Measurements from ENCODE around the gene CCDC186. TPM values are rescaled to one million over a fixed set of nuclear protein-coding genes. Genes with fewer than 3 reads are reported as not detected.

CCDC186 gene
- total and polyA plus RNA-seq, 9 donors = 7.4 to 14.2 (median 11.3) TPM

DNA sequence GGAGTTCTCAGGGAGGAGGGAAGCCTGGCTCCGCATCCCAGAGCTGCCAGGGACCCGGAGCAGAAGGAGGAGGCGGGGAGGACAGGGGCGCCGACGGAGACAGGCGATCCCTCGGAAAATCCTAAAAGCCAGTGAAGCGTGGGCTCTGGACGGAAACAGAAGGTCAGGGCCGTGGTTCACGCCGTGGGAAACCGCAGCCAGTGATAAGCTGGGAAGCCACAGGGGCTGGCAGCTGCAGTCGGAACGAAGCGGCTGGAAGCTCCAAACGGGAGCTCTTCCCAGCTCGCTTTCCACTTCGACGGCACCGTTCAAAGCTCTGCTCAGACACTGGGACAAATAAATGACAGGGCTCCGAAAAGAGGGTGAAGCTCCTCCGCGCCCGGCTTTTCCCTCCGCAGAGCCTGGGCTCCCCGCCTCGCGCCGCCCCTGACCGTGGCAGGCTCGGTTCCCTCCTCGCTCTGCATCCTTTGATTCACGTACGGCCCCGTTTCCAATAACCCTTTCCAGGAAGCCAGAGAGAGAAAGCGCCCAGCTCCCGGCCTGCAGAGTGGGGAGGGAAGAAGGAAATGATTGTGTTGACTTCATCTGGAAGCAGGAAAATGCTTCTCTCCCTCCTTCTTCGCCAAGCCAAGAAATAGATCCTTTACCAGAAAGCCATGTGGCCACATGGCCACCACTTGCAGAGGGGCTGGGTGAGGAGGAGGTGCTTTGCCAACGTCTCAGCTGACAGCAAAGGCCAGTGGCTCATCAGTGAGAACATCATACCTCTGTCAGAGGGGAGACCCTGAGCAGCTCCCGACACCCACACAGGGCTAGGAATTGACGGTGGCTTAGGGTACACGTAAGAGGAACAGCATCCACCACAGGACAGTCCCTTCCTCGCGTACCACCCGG lies 72.9 kb downstream of the CCDC186 start:
- H3K27me3 ChIP-seq (ENCODE audit: control insufficient read depth, insufficient read depth, low read length) = peaks cover 23% of the 10 kb centered on the region
- peak; percentile 73 for DNase-seq
- peaks cover 9% of the 10 kb centered on the region for H3K4me1 ChIP-seq (ENCODE audit: control insufficient read depth, insufficient read depth, low read length)
- peak overlapping the region; percentile 22 for H3K4me3 ChIP-seq (ENCODE audit: low read length)
- no peak overlapping the region for H3K27ac ChIP-seq (ENCODE audit: low read length)
- H3K9me3 ChIP-seq (replicated peaks; ENCODE audit: control insufficient read depth, low read depth, low read length) = no peaks in the 10 kb centered on the region
- no peaks in the 10 kb centered on the region for H3K36me3 ChIP-seq (ENCODE audit: control insufficient read depth, insufficient read depth, low read length)
- whole genome bisulfite sequencing (ENCODE audit: insufficient coverage) = 9% methylated on average over 31 of the region's 47 CpGs

DNA sequence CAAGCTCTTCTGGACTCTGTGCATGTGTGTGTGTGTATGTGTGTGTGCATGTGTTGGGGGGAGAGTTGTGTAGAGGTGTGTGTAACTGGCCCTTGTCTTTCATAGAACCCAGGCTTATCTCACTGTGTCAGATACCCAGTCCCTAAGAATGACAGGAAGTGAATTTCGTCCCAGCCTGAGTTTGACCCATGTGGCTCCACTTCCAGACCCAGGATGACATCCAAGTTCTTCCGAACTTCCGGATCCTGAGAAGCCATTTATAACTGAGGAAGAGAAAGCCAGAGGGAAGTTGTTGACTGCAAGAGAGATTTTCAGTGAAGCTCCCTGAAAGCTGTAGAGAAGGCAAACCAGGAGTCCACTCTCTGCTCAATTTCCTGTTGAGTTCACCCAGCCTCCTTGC lies 77.1 kb downstream of the CCDC186 start:
- H3K9me3 ChIP-seq (replicated peaks; ENCODE audit: control insufficient read depth, low read depth, low read length) = no peaks in the 10 kb centered on the region

DNA sequence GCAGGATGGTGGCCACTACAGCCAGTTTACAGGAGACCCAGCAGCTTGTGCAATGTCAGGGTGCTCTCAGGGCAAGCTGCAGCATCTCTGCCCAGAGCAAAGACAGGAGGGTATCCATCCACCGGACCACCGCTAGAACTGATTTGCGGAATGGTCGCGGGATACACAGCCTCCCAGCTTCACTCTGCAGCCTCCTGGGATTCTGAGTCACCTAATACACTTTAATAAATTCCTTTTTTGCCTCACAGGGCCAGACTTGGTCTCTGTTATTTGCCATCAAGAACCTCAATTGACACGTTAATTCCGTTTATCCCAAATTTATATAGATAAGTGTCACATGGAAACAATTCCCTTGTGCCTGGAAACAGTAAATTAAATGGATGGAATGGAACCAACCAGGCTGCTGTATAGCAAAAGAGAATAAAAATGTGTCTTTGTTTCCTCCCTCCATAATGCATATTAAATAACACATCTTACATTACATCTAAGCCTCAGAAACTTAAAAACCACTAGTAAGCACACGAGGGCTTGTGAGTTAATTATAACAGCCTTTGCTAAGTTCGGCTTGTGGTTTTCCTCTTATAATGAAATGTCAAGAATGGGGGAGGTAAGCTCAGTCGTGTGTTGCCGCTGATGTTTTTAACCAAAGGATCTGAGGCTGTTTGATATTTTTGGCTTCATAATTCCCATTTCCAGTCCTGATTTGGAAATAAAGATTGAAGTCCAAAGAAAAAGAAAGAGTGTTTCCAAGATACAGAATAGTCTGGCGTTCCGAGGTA lies 78.3 kb downstream of the CCDC186 start:
- 75% methylated on average over 7 of the region's 13 CpGs for WGBS (ENCODE audit: insufficient coverage)
- Histone ChIP-seq H3K36me3 (ENCODE audit: control insufficient read depth, insufficient read depth, low read length) (no peaks in the 10 kb centered on the region), H3K4me3 (ENCODE audit: low read length) (no peak overlapping the region), H3K27me3 (ENCODE audit: control insufficient read depth, insufficient read depth, low read length) (peaks cover 13% of the 10 kb centered on the region), H3K27ac (ENCODE audit: low read length) (no peak overlapping the region), H3K9me3 (replicated peaks; ENCODE audit: control insufficient read depth, low read depth, low read length) (no peaks in the 10 kb centered on the region), H3K4me1 (ENCODE audit: control insufficient read depth, insufficient read depth, low read length) (peaks cover 2% of the 10 kb centered on the region)
- DNase-seq = peak; percentile 67

More for the DNA sequence above, 77.1 kb downstream of the CCDC186 start:
- Histone ChIP-seq H3K36me3 (ENCODE audit: control insufficient read depth, insufficient read depth, low read length) (no peaks in the 10 kb centered on the region), H3K4me3 (ENCODE audit: low read length) (no peak overlapping the region), H3K27me3 (ENCODE audit: control insufficient read depth, insufficient read depth, low read length) (peaks cover 23% of the 10 kb centered on the region), H3K27ac (ENCODE audit: low read length) (no peak overlapping the region), H3K4me1 (ENCODE audit: control insufficient read depth, insufficient read depth, low read length) (peaks cover 9% of the 10 kb centered on the region)
- WGBS (ENCODE audit: insufficient coverage) = 84% methylated on average over 3 of the region's 3 CpGs
- no peak for DNase-seq

DNA sequence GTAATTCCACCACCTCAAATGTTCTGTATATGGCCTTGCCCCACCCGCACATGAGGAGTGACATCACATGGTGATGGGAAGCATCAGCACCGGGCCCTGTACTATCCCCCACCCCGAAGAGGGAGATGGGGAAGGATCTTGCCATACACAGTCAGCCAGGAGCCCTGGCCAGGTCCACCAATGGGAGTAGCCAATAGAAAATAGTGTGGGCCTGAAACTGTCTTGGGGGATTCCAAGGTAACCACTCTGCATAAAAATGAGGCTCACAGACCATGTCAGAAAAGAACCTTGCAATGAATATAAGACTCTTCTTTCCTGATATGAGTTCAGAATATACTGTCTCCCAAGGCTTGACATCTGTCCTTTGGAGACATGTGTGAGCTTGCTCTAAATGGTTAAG lies 79.2 kb downstream of the CCDC186 start:
- no peaks in the 10 kb centered on the region for H3K36me3 ChIP-seq (ENCODE audit: control insufficient read depth, insufficient read depth, low read length)
- peaks cover 5% of the 10 kb centered on the region for H3K27me3 ChIP-seq (ENCODE audit: control insufficient read depth, insufficient read depth, low read length)
- H3K4me1 ChIP-seq (ENCODE audit: control insufficient read depth, insufficient read depth, low read length) = no peaks in the 10 kb centered on the region
- DNase-seq = no peak
- H3K9me3 ChIP-seq (replicated peaks; ENCODE audit: control insufficient read depth, low read depth, low read length) = no peaks in the 10 kb centered on the region
- WGBS (ENCODE audit: insufficient coverage) = 83% methylated on average over 2 of the region's 3 CpGs
- H3K27ac ChIP-seq (ENCODE audit: low read length) = no peak overlapping the region
- no peak overlapping the region for H3K4me3 ChIP-seq (ENCODE audit: low read length)

DNA sequence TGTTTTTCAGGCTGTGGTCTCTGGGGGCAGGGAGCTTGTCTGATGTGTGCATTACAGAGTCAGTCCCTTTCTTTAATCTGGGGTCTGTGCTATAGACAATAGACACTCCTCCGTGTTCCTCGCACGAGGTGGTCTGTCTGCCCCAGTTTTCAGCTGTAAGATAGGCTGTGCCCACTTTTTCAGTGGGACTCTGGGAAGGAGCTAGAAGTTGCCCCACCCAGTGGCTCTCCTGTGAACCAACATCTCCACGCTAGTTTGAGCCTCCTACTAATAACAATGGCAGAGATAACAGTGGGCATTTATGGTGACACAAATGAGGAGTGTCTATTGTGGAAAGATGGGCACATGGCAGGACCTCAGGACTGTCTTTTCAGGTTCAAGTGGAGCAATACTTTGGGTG lies 86.3 kb downstream of the CCDC186 start:
- Histone ChIP-seq H3K36me3 (ENCODE audit: control insufficient read depth, insufficient read depth, low read length) (no peaks in the 10 kb centered on the region), H3K4me3 (ENCODE audit: low read length) (no peak overlapping the region), H3K9me3 (replicated peaks; ENCODE audit: control insufficient read depth, low read depth, low read length) (no peaks in the 10 kb centered on the region), H3K4me1 (ENCODE audit: control insufficient read depth, insufficient read depth, low read length) (no peaks in the 10 kb centered on the region), H3K27me3 (ENCODE audit: control insufficient read depth, insufficient read depth, low read length) (no peaks in the 10 kb centered on the region), H3K27ac (ENCODE audit: low read length) (no peak overlapping the region)
- no CpG with 5 or more reads among the region's 4 CpGs for WGBS (ENCODE audit: insufficient coverage)
- DNase-seq = no peak

DNA sequence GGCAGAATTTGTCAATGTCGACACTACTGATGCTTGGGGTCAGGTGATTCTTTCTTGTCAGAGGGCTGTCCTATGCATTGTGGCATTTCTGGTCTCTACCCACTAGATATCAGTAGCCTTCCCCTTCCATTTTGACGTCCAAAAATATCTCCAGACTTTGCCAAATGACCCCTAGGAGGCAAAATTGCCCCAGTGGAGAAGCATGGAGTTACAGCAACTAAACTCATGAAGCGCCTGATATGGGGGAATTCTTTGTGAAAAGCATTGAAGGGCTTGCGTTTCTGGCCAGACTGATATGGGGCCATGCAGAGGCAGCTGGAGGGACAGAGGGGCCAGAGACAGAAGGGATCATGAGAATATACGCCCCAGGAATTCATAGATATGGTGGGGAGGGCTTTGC lies 86.7 kb downstream of the CCDC186 start:
- no peaks in the 10 kb centered on the region for H3K27me3 ChIP-seq (ENCODE audit: control insufficient read depth, insufficient read depth, low read length)
- no peaks in the 10 kb centered on the region for H3K36me3 ChIP-seq (ENCODE audit: control insufficient read depth, insufficient read depth, low read length)
- H3K4me1 ChIP-seq (ENCODE audit: control insufficient read depth, insufficient read depth, low read length) = no peaks in the 10 kb centered on the region
- H3K9me3 ChIP-seq (replicated peaks; ENCODE audit: control insufficient read depth, low read depth, low read length) = no peaks in the 10 kb centered on the region
- H3K27ac ChIP-seq (ENCODE audit: low read length) = no peak overlapping the region
- 90% methylated on average over 4 of the region's 5 CpGs for WGBS (ENCODE audit: insufficient coverage)
- no peak overlapping the region for H3K4me3 ChIP-seq (ENCODE audit: low read length)
- no peak for DNase-seq

DNA sequence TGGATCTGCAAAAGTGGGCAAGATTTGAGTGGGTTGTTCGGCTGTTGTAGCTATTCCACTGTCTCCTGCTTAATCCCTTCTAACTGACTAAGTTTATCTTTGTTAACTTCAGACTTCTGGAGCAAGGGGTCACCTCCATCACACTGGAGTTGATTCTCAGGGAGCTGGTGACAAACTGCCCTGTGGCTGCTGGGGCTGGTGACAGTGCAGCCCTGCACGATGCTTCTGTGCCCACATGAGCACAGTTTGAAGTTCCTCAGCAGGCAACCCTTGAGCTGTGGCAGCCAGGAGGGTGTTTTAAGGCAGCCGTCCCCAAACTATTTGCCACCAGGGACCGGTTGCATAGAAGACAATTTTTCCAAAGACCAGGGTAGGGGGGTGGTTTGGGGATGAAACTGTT lies 89.8 kb downstream of the CCDC186 start:
- 86% methylated on average over 1 of the region's 4 CpGs for WGBS (ENCODE audit: insufficient coverage)
- no peak for DNase-seq

DNA sequence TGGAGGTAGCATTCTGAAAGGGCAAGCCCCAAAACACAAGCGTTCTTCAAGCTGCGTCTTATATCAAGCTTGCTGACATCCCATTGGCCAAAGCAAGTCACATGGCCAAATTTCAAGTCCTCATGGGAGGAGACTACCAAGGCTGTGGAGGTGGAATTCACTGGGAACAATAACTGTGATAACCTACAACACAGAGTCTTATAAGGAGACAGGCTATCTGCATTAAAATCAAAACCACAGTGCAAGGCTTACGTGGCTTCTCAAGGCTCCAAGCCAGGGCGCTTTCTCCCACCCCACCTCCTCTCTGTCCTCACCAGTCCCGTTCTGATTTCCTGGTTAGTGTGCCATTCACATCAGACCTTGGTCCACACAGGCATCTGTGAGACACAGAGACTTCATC lies 91.0 kb downstream of the CCDC186 start:
- H3K27me3 ChIP-seq (ENCODE audit: control insufficient read depth, insufficient read depth, low read length) = no peaks in the 10 kb centered on the region
- H3K9me3 ChIP-seq (replicated peaks; ENCODE audit: control insufficient read depth, low read depth, low read length) = no peaks in the 10 kb centered on the region
- H3K4me3 ChIP-seq (ENCODE audit: low read length) = no peak overlapping the region
- 92% methylated on average over 5 of the region's 5 CpGs for WGBS (ENCODE audit: insufficient coverage)
- no peaks in the 10 kb centered on the region for H3K36me3 ChIP-seq (ENCODE audit: control insufficient read depth, insufficient read depth, low read length)
- no peaks in the 10 kb centered on the region for H3K4me1 ChIP-seq (ENCODE audit: control insufficient read depth, insufficient read depth, low read length)
- DNase-seq = no peak
- no peak overlapping the region for H3K27ac ChIP-seq (ENCODE audit: low read length)

More for the DNA sequence above, 89.8 kb downstream of the CCDC186 start:
- Histone ChIP-seq H3K27ac (ENCODE audit: low read length) (no peak overlapping the region), H3K4me1 (ENCODE audit: control insufficient read depth, insufficient read depth, low read length) (no peaks in the 10 kb centered on the region), H3K4me3 (ENCODE audit: low read length) (no peak overlapping the region), H3K36me3 (ENCODE audit: control insufficient read depth, insufficient read depth, low read length) (no peaks in the 10 kb centered on the region), H3K9me3 (replicated peaks; ENCODE audit: control insufficient read depth, low read depth, low read length) (no peaks in the 10 kb centered on the region), H3K27me3 (ENCODE audit: control insufficient read depth, insufficient read depth, low read length) (no peaks in the 10 kb centered on the region)

DNA sequence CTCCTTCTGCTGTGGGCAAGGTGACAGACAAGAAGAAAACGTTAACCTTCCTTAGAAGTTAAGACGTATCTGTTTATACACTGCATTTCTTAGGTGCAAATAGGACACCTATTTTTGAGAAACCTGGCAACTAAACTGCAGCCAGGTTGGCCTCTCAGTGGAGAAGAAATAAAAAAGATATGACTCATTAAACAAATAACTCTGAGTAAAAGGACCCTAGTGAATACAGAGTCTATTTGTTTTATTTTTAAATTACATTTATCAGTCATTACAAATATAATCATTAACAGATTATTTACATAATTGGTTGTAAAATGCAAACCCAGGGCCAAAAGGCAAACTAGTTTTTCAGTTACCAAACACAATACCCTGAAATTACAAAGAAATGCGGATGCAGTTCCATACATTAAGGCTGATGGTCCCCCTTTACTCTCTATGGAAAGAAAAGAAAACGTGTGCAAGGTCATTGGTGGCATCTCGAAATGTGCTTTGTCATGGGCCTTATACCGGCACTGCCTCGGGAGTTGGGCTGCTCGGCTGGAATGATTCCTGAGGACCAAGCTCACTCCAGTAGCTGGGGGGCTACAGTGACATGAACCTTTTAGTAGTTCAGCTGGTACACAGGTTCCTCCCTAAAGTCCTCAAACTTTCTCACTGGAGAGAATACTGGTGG lies 92.0 kb downstream of the CCDC186 start:
- Histone ChIP-seq H3K36me3 (ENCODE audit: control insufficient read depth, insufficient read depth, low read length) (no peaks in the 10 kb centered on the region), H3K27me3 (ENCODE audit: control insufficient read depth, insufficient read depth, low read length) (no peaks in the 10 kb centered on the region), H3K4me3 (ENCODE audit: low read length) (no peak overlapping the region), H3K4me1 (ENCODE audit: control insufficient read depth, insufficient read depth, low read length) (no peaks in the 10 kb centered on the region), H3K9me3 (replicated peaks; ENCODE audit: control insufficient read depth, low read depth, low read length) (no peaks in the 10 kb centered on the region), H3K27ac (ENCODE audit: low read length) (no peak overlapping the region)
- DNase-seq = no peak
- 82% methylated on average over 6 of the region's 8 CpGs for WGBS (ENCODE audit: insufficient coverage)

DNA sequence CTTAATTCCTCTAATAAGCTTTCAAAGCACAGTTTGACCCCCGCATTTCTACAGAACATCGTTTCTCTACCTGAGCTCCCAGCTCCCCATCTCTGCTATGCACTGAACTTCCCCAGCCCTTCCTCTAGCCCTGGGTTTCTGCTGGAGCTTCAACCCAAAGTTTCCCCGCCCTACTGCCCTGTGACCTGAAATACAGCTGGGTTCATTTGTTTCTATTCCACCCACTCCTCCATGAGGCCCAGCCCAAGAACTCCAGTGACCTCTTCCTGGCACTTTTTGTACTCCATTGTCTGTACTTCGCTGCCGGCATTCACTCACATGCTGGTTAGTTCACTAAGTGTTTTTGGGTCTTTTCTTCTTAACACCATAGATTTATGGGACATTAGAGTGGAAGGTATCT lies 94.6 kb downstream of the CCDC186 start:
- H3K36me3 ChIP-seq (ENCODE audit: control insufficient read depth, insufficient read depth, low read length) = no peaks in the 10 kb centered on the region
- H3K27me3 ChIP-seq (ENCODE audit: control insufficient read depth, insufficient read depth, low read length) = no peaks in the 10 kb centered on the region
- no peaks in the 10 kb centered on the region for H3K4me1 ChIP-seq (ENCODE audit: control insufficient read depth, insufficient read depth, low read length)
- 70% methylated on average over 3 of the region's 5 CpGs for WGBS (ENCODE audit: insufficient coverage)
- H3K9me3 ChIP-seq (replicated peaks; ENCODE audit: control insufficient read depth, low read depth, low read length) = no peaks in the 10 kb centered on the region
- DNase-seq = no peak
- H3K4me3 ChIP-seq (ENCODE audit: low read length) = no peak overlapping the region
- H3K27ac ChIP-seq (ENCODE audit: low read length) = no peak overlapping the region
